GM23338 (cell line): ENCODE measurements around the gene TTC39B. TPM values are rescaled to one million over a fixed set of nuclear protein-coding genes. Genes with fewer than 3 reads are reported as not detected.
A peak's percentile ranks its signal among the peaks of the same experiment; 100 is the strongest.

Experiments
- ATAC-seq: fragments of 200-7000 bp; cut with Tn5 transposase; 3 replicates; pipeline ENCODE4 v1.9.1; 2020
- DNase-seq: peaks from one replicate; pipeline ENCODE4 v3.0.0-alpha.2; 2015; ENCODE audit warnings: low spot score
- H2AFZ ChIP-seq: fragments of 200-600 bp; sonication (generic); 2 replicates; pipeline ENCODE4 v1.8.0; 2016; ENCODE audit warnings: antibody characterized with exemption, mild to moderate bottlenecking, moderate library complexity
- H3F3A ChIP-seq: fragments of 200-600 bp; sonication (generic); replicated peaks from 2 replicates; pipeline ENCODE4 v1.8.0; 2017; ENCODE audit warnings: antibody characterized with exemption, mixed run types, low read depth
- H3K27ac ChIP-seq: fragments of 200-600 bp; sonication (generic); 2 replicates; pipeline ENCODE4 v1.6.1; 2016; ENCODE audit warnings: low read depth
- H3K27me3 ChIP-seq: fragments of 200-600 bp; sonication (generic); 2 replicates; pipeline ENCODE4 v1.8.0; 2016; ENCODE audit warnings: mild to moderate bottlenecking, mixed run types, moderate library complexity; ENCODE audit not compliant: insufficient read depth
- H3K36me3 ChIP-seq: fragments of 200-600 bp; sonication (generic); 2 replicates; pipeline ENCODE4 v1.8.0; 2016; ENCODE audit warnings: mild to moderate bottlenecking; ENCODE audit not compliant: insufficient read depth
- H3K4me1 ChIP-seq: fragments of 200-600 bp; sonication (generic); 2 replicates; pipeline ENCODE4 v1.8.0; 2016; ENCODE audit warnings: mild to moderate bottlenecking, moderate library complexity; ENCODE audit not compliant: insufficient read depth
- H3K4me2 ChIP-seq: fragments of 200-600 bp; sonication (generic); 2 replicates; pipeline ENCODE4 v1.7.1; 2017; ENCODE audit warnings: mixed run types
- H3K4me3 ChIP-seq: fragments of 200-600 bp; sonication (generic); 2 replicates; pipeline ENCODE4 v1.6.1; 2016; ENCODE audit warnings: mixed run types
- H3K79me2 ChIP-seq: fragments of 200-600 bp; sonication (generic); replicated peaks from 2 replicates; pipeline ENCODE4 v1.8.0; 2017; ENCODE audit warnings: mild to moderate bottlenecking; ENCODE audit not compliant: insufficient read depth
- H3K9me2 ChIP-seq: fragments of 200-600 bp; sonication (generic); 2 replicates; pipeline ENCODE4 v1.8.0; 2017; ENCODE audit not compliant: insufficient read depth
- H4K20me1 ChIP-seq: fragments of 200-600 bp; sonication (generic); replicated peaks from 2 replicates; pipeline ENCODE4 v1.8.0; 2017; ENCODE audit warnings: mild to moderate bottlenecking; ENCODE audit not compliant: insufficient read depth
- H3K27ac Mint-ChIP-seq: 2 replicates; pipeline ENCODE4 v1.8.0; 2020; ENCODE audit warnings: inconsistent platforms, mild to moderate bottlenecking, moderate library complexity, mixed read lengths
- H3K27me3 Mint-ChIP-seq: 3 replicates; pipeline ENCODE4 v1.8.0; 2022; ENCODE audit warnings: low read depth, mild to moderate bottlenecking, moderate library complexity, mixed read lengths, inconsistent platforms; ENCODE audit not compliant: insufficient read depth, poor library complexity
- H3K36me3 Mint-ChIP-seq: 3 replicates; pipeline ENCODE4 v1.8.0; 2021; ENCODE audit warnings: low read depth, mild to moderate bottlenecking, inconsistent platforms, moderate library complexity, mixed read lengths
- H3K4me1 Mint-ChIP-seq: 3 replicates; pipeline ENCODE4 v1.8.0; 2020; ENCODE audit warnings: mild to moderate bottlenecking, inconsistent platforms, mixed read lengths
- H3K4me3 Mint-ChIP-seq: 3 replicates; pipeline ENCODE4 v1.8.0; 2021; ENCODE audit warnings: moderate library complexity, mild to moderate bottlenecking, inconsistent platforms, mixed read lengths
- H3K9me3 Mint-ChIP-seq: 3 replicates; pipeline ENCODE4 v1.8.0; 2020; ENCODE audit warnings: moderate library complexity, mild to moderate bottlenecking, inconsistent platforms, mixed read lengths
- CREB1 ChIP-seq: fragments of 250-450 bp; sonication (Bioruptor Pico); IDR thresholded peaks from 2 replicates; pipeline ENCODE4 v1.5.0; 2020; ENCODE audit warnings: low read depth, mild to moderate bottlenecking, moderate library complexity
- CTCF ChIP-seq, 2 experiments: fragments of 200-600 bp in 1 of 2; sonication (generic) in 1 of 2; conservative IDR thresholded peaks; 2 replicates each; pipeline versions ENCODE4 v1.5.1 to v1.6.1; 2016 to 2017; ENCODE audit warnings: antibody characterized with exemption in 2 of 2, low read depth in 2 of 2, mild to moderate bottlenecking in 2 of 2, moderate library complexity in 1 of 2
- EZH2phosphoT487 ChIP-seq: fragments of 200-600 bp; sonication (generic); IDR thresholded peaks from one replicate; pipeline ENCODE4 v1.8.1; 2018; ENCODE audit warnings: antibody characterized with exemption; ENCODE audit not compliant: unreplicated experiment
- JUNB ChIP-seq: IDR thresholded peaks from one replicate; pipeline ENCODE4 v1.6.1; 2016; ENCODE audit warnings: antibody characterized with exemption; ENCODE audit not compliant: unreplicated experiment
- NANOG ChIP-seq: IDR thresholded peaks from 2 replicates; pipeline ENCODE4 v1.6.1; 2016; ENCODE audit warnings: antibody characterized with exemption, borderline replicate concordance
- POLR2AphosphoS5 ChIP-seq: IDR thresholded peaks from 2 replicates; pipeline ENCODE4 v1.6.1; 2016; ENCODE audit warnings: antibody characterized with exemption, low read depth
- STAT1 ChIP-seq: IDR thresholded peaks from one replicate; pipeline ENCODE4 v1.6.1; 2016; ENCODE audit warnings: antibody characterized with exemption; ENCODE audit not compliant: unreplicated experiment
- ZNF114 ChIP-seq: fragments of 250-450 bp; sonication (Bioruptor Pico); IDR thresholded peaks from 2 replicates; pipeline ENCODE4 v1.5.0; 2020; ENCODE audit warnings: mild to moderate bottlenecking, moderate library complexity
- ZNF331 ChIP-seq: fragments of 250-450 bp; sonication (Bioruptor Pico); IDR thresholded peaks from 2 replicates; pipeline ENCODE4 v1.5.0; 2020; ENCODE audit warnings: low read depth, mild to moderate bottlenecking, moderate library complexity
- ZNF462 ChIP-seq: fragments of 250-450 bp; sonication (Bioruptor Pico); IDR thresholded peaks from 2 replicates; pipeline ENCODE4 v1.5.0; 2020; ENCODE audit warnings: mild to moderate bottlenecking, moderate library complexity
- polyA plus RNA-seq: library from polyadenylated mRNA; unstranded; fragments of >200 nt; fragmentation: Nextera tagmentation; extraction: Ambion mirVana; gene quantifications from 2 replicates; pipeline ENCODE4 v1.2.1, GENCODE V29; 2016
- total RNA-seq: library from RNA; depleted of rRNA; stranded (reverse); fragments of >200 nt; shearing (Covaris generic); gene quantifications from 2 replicates; pipeline ENCODE4 v1.2.3, GENCODE V29; 2014
- TF ChIP-seq, protein P1 (sequence below): IDR thresholded peaks from 2 replicates; pipeline ENCODE4 v1.6.1; 2016; ENCODE audit warnings: antibody characterized with exemption
- TF ChIP-seq, protein P2 (sequence below): IDR thresholded peaks from one replicate; pipeline ENCODE4 v1.6.1; 2018; ENCODE audit warnings: antibody characterized with exemption; ENCODE audit not compliant: unreplicated experiment

The TTC39B gene
- total and polyA plus RNA-seq, 2 experiments from 2014 or later = 2.8 to 11.1 TPM

DNA sequence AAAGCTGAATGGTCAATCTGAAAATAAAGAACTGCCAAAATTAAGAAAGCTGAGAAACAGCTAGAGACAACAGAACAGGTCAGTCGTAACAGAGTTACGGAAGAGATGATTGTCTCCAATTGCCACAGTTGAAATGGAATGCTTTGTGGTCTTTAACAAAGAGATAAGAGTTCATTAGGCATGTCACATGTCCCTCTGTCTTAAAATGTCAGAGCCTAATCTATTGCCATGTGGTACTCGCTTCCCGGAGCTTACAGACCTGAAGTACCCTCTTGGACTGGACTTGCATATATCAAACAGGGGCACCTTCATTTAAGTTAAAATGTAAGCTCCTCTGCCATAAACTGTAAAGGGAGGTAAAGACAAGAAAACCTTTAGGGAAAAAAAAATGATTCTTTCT is 19.7 kb downstream of the TTC39B start (continued):
- TF ChIP-seq, protein P1, sequence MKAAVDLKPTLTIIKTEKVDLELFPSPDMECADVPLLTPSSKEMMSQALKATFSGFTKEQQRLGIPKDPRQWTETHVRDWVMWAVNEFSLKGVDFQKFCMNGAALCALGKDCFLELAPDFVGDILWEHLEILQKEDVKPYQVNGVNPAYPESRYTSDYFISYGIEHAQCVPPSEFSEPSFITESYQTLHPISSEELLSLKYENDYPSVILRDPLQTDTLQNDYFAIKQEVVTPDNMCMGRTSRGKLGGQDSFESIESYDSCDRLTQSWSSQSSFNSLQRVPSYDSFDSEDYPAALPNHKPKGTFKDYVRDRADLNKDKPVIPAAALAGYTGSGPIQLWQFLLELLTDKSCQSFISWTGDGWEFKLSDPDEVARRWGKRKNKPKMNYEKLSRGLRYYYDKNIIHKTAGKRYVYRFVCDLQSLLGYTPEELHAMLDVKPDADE = no peak
- TF ChIP-seq NANOG = no peak
- TF ChIP-seq EZH2phosphoT487 = no peak
- TF ChIP-seq POLR2AphosphoS5 = no peak
- no peak for TF ChIP-seq CREB1
- no peak for TF ChIP-seq JUNB
- TF ChIP-seq, protein P2, sequence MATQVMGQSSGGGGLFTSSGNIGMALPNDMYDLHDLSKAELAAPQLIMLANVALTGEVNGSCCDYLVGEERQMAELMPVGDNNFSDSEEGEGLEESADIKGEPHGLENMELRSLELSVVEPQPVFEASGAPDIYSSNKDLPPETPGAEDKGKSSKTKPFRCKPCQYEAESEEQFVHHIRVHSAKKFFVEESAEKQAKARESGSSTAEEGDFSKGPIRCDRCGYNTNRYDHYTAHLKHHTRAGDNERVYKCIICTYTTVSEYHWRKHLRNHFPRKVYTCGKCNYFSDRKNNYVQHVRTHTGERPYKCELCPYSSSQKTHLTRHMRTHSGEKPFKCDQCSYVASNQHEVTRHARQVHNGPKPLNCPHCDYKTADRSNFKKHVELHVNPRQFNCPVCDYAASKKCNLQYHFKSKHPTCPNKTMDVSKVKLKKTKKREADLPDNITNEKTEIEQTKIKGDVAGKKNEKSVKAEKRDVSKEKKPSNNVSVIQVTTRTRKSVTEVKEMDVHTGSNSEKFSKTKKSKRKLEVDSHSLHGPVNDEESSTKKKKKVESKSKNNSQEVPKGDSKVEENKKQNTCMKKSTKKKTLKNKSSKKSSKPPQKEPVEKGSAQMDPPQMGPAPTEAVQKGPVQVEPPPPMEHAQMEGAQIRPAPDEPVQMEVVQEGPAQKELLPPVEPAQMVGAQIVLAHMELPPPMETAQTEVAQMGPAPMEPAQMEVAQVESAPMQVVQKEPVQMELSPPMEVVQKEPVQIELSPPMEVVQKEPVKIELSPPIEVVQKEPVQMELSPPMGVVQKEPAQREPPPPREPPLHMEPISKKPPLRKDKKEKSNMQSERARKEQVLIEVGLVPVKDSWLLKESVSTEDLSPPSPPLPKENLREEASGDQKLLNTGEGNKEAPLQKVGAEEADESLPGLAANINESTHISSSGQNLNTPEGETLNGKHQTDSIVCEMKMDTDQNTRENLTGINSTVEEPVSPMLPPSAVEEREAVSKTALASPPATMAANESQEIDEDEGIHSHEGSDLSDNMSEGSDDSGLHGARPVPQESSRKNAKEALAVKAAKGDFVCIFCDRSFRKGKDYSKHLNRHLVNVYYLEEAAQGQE = no peak
- TF ChIP-seq ZNF331 (CRISPR knock-in tag) = no peak
- no peak for TF ChIP-seq CTCF (conservative IDR thresholded peaks at IDR 0.05; ENCODE audit: low read depth in 2 of 2)
- no peak for TF ChIP-seq ZNF114

DNA sequence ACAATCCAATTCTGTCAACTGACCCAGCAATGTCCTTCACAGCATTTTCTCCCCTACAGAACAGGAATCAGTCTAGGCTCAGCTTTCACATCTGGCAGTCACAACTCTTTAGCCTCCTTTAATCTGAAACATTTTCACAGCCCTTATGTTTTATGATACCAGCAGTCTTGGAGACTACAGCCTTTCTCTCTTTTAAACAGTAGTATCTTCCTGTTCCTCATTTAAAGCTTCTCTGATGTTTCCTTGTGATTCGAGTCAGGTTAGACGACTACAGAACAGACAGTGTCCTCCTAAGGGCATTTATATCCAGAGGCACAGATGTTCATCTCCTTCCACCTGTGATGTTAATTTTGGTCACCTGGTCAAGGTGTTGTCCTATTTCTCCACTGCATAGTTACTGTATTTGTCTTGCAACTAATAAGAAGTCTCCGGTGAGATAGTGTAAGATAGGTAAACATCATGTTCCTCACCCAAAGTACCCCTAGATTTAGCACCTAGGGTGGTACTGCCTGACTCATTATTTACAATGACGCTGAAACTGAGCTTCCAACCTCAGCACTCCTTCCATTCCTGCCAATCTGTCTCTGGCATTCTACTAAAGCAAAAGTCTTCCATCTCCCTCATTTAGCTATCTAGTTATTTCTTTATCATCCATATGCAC is 20.7 kb downstream of the TTC39B start:
- Mint-ChIP-seq H3K27me3 (no peaks in the 10 kb centered on the region), H3K4me1 (peaks cover 20% of the 10 kb centered on the region), H3K4me3 (no peak overlapping the region), H3K27ac (peak overlapping the region; percentile 19; the same call in 1 of the 2 replicates), H3K9me3 (peaks cover 13% of the 10 kb centered on the region), H3K36me3 (peaks cover 23% of the 10 kb centered on the region)
- DNase-seq (no peak), ATAC-seq (no peak)
- Histone ChIP-seq H3K4me1 (peaks cover 23% of the 10 kb centered on the region), H3K27ac (no peak overlapping the region; the same call in 1 of the 2 replicates), H3F3A (no peaks in the 10 kb centered on the region), H3K4me2 (no peak overlapping the region), H3K9me2 (no peaks in the 10 kb centered on the region), H3K4me3 (no peak overlapping the region), H4K20me1 (no peaks in the 10 kb centered on the region), H3K27me3 (no peaks in the 10 kb centered on the region), H3K79me2 (peaks cover 32% of the 10 kb centered on the region), H3K36me3 (no peaks in the 10 kb centered on the region), H2AFZ (no peak overlapping the region)
- no peak for TF ChIP-seq STAT1
- no peak for TF ChIP-seq ZNF114
- no peak for TF ChIP-seq ZNF462 (CRISPR knock-in tag)
- TF ChIP-seq CREB1 = no peak
